ENCODE measurements around the gene SULT2B1. TPM values are rescaled to one million over a fixed set of nuclear protein-coding genes. Genes with fewer than 3 reads are reported as not detected.

Gene SULT2B1
- total RNA-seq, 2 experiments from 2014 or later = not detected

DNA sequence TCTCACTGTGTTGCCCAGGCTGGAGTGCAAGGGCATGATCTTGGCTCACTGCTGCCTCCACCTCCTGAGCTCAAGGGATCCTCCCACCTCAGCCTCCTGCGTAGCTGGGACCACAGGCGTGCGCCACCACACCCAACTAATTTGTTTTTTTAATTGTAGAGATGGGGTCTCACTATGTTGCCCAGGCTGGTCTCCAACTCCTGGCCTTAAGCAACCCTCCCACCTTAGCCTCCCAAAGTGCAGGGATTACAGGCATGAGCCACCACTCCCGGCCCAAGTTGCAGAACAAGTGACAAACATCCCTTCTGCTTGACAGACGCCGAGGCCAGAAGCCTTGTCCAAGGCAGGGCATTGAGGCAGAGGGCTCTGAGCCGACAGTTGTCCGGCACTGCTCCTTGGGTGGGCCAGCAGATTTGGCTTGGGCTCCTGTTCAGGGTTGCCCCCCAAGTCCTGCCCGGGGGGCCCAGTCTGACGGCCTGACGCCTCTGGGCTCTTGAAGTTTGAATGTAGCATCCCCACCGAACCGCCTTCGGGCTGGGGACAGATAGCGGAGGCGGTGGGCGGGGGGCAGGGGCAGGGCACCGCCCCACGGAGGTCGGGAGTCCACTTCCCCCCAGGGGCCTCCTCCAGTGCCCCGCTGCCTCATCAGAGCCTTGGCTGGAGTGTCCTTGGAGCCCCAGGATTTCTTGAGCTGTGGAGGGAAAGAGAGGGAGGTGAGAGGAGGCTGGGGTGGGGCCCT is 48.9 kb downstream of the SULT2B1 start:
- no peaks in the 10 kb centered on the region for H3K27me3 Mint-ChIP-seq
- no peak overlapping the region for H3K4me3 Mint-ChIP-seq
- no peak overlapping the region for H3K27ac Mint-ChIP-seq
- ChIA-PET CTCF (no interaction called here), POLR2A (interaction anchor here (0.8 to 1.4 kb wide), 2 partner anchors 12 to 16 kb away, joined by 3 to 4 read pairs; no protein-coding TSS in a partner anchor)
- no peak for DNase-seq
- peaks cover 15% of the 10 kb centered on the region for H3K4me1 Mint-ChIP-seq
- no peaks in the 10 kb centered on the region for H3K9me3 Mint-ChIP-seq
- peaks cover 9% of the 10 kb centered on the region for H3K36me3 Mint-ChIP-seq (ENCODE audit: low read depth)

DNA sequence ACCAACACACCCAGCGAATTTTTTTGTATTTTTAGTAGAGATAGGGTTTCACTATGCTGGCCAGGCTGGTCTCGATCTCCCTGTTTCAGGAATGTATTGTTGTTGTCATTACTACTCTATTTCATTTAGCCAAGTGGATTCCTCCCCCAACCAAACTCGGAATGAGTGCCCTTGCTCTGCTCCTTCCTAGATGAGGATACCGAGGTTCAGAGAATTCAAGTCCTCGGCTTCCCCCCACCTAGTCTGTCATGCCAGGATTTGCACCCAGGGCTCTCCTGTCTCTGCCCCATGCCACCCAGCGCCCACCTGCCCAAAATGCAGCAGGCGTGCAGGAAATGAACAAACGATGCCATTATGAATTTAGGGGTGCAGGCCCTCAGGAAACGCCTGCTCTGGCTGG is 51.0 kb downstream of the SULT2B1 start:
- no peak for DNase-seq

DNA sequence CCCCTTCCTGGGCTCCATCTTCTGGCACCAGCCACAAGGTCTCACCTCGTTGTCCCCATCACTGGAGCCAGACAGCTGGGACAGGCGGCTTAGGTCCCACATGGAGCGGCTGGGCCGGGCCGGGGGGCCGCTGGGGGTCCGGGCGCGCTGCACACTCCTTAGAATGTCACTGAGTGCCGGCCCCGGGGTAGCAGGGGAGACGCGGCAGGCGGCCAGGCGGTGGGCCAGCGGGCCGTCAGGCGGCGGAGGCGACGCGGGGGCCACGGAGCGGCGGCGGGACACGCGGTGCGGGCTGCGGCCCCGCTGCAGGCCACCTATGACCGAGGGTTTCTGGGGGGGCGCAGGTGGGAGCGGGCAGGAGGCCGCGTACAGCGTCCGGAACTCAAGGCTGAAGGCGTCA is 51.5 kb downstream of the SULT2B1 start:
- peaks cover 3% of the 10 kb centered on the region for H3K4me1 Mint-ChIP-seq
- POLR2A ChIA-PET = interaction anchor here (1.9 kb wide), 1 partner anchor 15 kb away, joined by 6 read pairs; the partner anchor contains the start of genes RPL18 and SPHK2
- no peaks in the 10 kb centered on the region for H3K36me3 Mint-ChIP-seq (ENCODE audit: low read depth)
- CTCF ChIA-PET = no interaction called here
- no peaks in the 10 kb centered on the region for H3K27me3 Mint-ChIP-seq
- H3K27ac Mint-ChIP-seq = no peak overlapping the region
- H3K4me3 Mint-ChIP-seq = no peak overlapping the region
- no peak for DNase-seq
- no peaks in the 10 kb centered on the region for H3K9me3 Mint-ChIP-seq

More for the DNA sequence above, 51.0 kb downstream of the SULT2B1 start:
- ChIA-PET CTCF (interaction anchor here (1.2 kb wide), 1 partner anchor 14 kb away, joined by 7 read pairs; no protein-coding TSS in a partner anchor), POLR2A (interaction anchor here (1.9 kb wide), 1 partner anchor 16 kb away, joined by 6 read pairs; the partner anchor contains the start of genes RPL18 and SPHK2)
- Mint-ChIP-seq H3K4me1 (peaks cover 3% of the 10 kb centered on the region), H3K27me3 (no peaks in the 10 kb centered on the region), H3K36me3 (ENCODE audit: low read depth) (no peaks in the 10 kb centered on the region), H3K9me3 (no peaks in the 10 kb centered on the region), H3K4me3 (no peak overlapping the region), H3K27ac (no peak overlapping the region)

DNA sequence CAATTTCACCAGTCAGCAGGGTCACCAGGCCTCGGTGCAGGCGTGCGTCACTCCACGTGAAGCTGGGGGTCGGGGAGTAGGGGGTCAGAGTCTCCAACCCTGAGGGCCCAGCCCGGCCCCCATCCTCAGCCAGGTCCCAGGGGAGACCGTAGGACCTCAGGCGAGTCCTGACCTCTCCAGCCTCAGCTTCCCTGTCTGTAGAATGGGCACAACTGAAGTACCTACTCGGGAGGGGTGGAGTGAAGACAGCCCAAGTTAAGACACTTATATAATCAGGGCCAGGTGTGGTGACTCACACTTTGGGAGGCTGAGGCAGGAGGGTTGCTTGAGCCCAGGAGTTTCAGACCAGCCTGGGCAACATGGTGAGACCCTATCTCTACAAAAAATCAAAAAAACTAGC is 51.9 kb downstream of the SULT2B1 start:
- H3K4me1 Mint-ChIP-seq = peaks cover 3% of the 10 kb centered on the region
- no peak overlapping the region for H3K4me3 Mint-ChIP-seq
- no peak overlapping the region for H3K27ac Mint-ChIP-seq
- H3K36me3 Mint-ChIP-seq (ENCODE audit: low read depth) = no peaks in the 10 kb centered on the region
- ChIA-PET CTCF (no interaction called here), POLR2A (interaction anchor here (1.9 kb wide), 1 partner anchor 15 kb away, joined by 6 read pairs; the partner anchor contains the start of genes RPL18 and SPHK2)
- H3K27me3 Mint-ChIP-seq = no peaks in the 10 kb centered on the region
- no peak for DNase-seq
- no peaks in the 10 kb centered on the region for H3K9me3 Mint-ChIP-seq

DNA sequence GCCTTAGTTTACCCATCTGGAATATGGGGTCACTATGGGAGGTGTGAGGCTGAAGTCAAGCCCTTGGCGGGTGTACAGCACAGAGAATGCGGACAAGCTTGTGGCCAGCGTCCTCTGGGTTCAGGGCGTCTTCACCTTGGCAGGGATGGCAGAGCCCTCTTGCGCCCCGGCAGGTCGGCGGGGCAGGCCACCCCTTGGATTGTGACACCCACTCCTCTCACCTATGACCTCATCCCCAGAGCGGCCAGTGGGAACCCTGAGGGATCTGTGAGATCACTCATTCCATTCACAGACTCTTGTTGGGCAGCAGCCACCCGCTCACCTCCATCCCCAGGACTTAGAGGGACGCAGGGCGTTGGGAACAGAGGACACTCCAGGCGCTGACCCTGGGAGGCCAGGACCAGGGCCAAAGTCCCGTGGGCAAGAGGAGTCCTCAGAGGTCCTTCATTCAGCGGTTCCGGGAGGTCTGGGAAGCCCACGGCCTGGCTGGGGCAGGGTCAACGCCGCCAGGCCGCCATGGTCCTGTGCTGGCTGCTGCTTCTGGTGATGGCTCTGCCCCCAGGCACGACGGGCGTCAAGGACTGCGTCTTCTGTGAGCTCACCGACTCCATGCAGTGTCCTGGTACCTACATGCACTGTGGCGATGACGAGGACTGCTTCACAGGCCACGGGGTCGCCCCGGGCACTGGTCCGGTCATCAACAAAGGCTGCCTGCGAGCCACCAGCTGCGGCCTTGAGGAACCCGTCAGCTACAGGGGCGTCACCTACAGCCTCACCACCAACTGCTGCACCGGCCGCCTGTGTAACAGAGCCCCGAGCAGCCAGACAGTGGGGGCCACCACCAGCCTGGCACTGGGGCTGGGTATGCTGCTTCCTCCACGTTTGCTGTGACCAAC is 54.7 kb downstream of the SULT2B1 start, which contains the start of gene SPACA4:
SPACA4 (plus strand) TSS at position 280 of the 896 bp plus-strand sequence; CDS start at position 517, 237 bp downstream.
- POLR2A ChIA-PET = interaction anchor here (0.7 to 6.0 kb wide), 2 partner anchors 10 to 11 kb away, joined by 4 to 51 read pairs; partner anchors contain the start of genes RPL18 and SPHK2
- Mint-ChIP-seq H3K27me3 (no peaks in the 10 kb centered on the region), H3K27ac (no peak within 1 kb of the TSS)

DNA sequence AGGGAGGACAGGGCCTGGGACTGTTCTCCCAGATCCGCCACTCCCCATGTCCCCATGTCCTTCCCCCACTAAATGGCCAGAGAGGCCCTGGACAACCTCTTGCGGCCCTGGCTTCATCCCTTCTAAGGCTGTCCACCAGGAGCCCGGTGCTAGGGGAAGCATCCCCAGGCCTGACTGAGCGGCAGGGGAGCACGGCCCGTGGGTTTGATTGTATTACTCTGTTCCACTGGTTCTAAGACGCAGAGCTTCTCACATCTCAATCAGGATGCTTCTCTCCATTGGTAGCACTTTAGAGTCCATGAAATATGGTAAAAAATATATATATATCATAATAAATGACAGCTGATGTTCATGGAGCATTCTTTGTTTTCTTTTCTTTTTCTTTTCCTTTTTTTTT is 55.4 kb downstream of the SULT2B1 start:
- ChIA-PET POLR2A (interaction anchor here (6.0 kb wide), 1 partner anchor 10 kb away, joined by 51 read pairs; the partner anchor contains the start of genes RPL18 and SPHK2), CTCF (interaction anchor here (0.9 to 3.0 kb wide), 5 partner anchors 9 to 118 kb away, joined by 3 to 24 read pairs (median 4); no protein-coding TSS in a partner anchor)
- H3K9me3 Mint-ChIP-seq = no peaks in the 10 kb centered on the region
- H3K4me1 Mint-ChIP-seq = peaks cover 4% of the 10 kb centered on the region
- H3K27me3 Mint-ChIP-seq = no peaks in the 10 kb centered on the region
- no peak for DNase-seq
- H3K27ac Mint-ChIP-seq = no peak overlapping the region
- H3K4me3 Mint-ChIP-seq = no peak overlapping the region
- no peaks in the 10 kb centered on the region for H3K36me3 Mint-ChIP-seq (ENCODE audit: low read depth)

More for the DNA sequence above, 54.7 kb downstream of the SULT2B1 start, which contains the start of gene SPACA4:
- no peak for DNase-seq
- Mint-ChIP-seq H3K4me1 (peaks cover 4% of the 10 kb centered on the region), H3K36me3 (ENCODE audit: low read depth) (no peaks in the 10 kb centered on the region), H3K4me3 (no peak within 1 kb of the TSS), H3K9me3 (no peaks in the 10 kb centered on the region)
- CTCF ChIA-PET = interaction anchor here (0.9 to 3.0 kb wide), 7 partner anchors 10 to 117 kb away, joined by 3 to 24 read pairs (median 4); no protein-coding TSS in a partner anchor

DNA sequence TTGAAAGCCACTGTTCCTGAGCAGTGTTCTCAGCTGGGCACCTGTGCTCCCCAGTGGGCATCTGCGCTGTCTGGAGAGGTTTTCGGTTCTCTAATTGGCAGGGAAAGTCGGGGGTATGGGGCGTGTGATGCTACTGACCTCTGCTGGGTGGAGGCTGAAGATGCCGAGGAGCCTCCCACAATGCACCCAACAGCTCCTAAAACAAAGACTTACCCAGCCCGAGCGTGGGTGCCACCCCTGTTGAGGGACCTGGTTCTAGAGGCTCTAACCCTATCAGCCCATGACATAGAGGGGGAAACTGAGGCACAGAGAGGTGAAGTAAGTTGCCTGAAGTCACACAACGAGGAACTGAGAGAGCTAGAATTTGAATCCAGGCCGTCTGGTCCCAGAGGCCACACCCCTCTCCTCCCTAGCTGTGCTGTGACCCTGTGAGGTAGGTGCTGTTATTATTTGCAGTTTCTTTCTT is 56.9 kb downstream of the SULT2B1 start:
- Mint-ChIP-seq H3K36me3 (ENCODE audit: low read depth) (peaks cover 3% of the 10 kb centered on the region), H3K27ac (peak overlapping the region; percentile 19), H3K9me3 (no peaks in the 10 kb centered on the region), H3K4me3 (no peak overlapping the region), H3K4me1 (peaks cover 4% of the 10 kb centered on the region), H3K27me3 (no peaks in the 10 kb centered on the region)
- ChIA-PET POLR2A (interaction anchor here (1.0 to 6.0 kb wide), 5 partner anchors 9 to 114 kb away, joined by 3 to 51 read pairs (median 3); partner anchors contain the start of genes RPL18 and SPHK2), CTCF (interaction anchor here (0.6 to 3.0 kb wide), 15 partner anchors 8 to 1315 kb away, joined by 3 to 41 read pairs (median 6); partner anchors contain the start of genes KDELR1, RPL18 and SPHK2)
- DNase-seq = peak; percentile 73

DNA sequence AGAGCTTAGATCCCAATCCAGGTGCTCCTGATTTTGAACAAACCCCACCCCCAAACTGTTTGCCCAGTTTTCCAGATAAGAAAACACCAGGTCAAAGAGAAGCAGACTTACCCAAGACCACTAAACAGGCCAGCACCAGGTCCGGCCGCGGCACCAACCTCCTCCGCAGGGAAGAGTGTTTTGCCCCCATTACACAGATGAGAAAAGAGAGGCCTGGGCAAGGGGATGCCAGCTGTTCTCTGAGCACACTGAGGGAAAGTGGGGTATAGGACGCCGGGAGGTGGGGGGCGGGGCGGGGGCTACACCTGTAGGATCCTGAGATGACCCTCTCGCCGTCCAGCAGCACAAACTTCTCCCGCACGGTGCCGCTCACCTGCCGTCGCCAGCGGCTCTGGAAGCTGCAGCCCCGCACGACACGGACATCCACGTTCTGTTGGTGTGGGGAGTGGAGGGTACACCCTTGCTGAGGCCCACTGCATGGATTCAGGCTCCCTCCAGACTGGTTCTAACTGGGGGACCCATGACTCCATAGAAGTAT is 57.7 kb downstream of the SULT2B1 start:
- Mint-ChIP-seq H3K36me3 (ENCODE audit: low read depth) (peaks cover 8% of the 10 kb centered on the region), H3K27me3 (no peaks in the 10 kb centered on the region), H3K9me3 (no peaks in the 10 kb centered on the region), H3K4me1 (peaks cover 6% of the 10 kb centered on the region), H3K4me3 (no peak overlapping the region), H3K27ac (no peak overlapping the region)
- ChIA-PET CTCF (interaction anchor here (1.1 to 3.0 kb wide), 9 partner anchors 9 to 218 kb away, joined by 3 to 41 read pairs (median 8); partner anchors contain the start of genes KDELR1, RPL18 and SPHK2), POLR2A (interaction anchor here (1.0 to 6.0 kb wide), 5 partner anchors 8 to 104 kb away, joined by 3 to 51 read pairs (median 4); partner anchors contain the start of genes RPL18 and SPHK2)
- no peak for DNase-seq

DNA sequence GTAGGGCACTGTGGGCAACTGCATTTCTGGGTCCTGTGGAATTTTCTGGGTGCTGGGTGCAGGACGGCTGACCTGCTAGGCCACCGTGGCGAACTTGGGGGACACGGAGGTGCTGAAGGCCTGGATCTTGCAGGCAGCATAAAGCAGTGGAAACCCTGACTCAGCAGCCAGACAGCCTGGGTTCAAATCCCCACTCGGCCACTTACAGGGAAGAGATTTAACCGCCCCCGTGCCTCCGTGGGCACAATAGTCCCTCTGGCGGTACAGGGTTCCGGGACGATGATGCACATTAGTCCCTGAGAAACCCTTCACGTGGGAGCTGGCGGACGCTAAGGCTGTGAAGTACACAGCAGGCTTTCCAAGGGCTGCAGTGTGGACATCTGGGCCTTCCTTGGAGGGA is 59.9 kb downstream of the SULT2B1 start:
- Mint-ChIP-seq H3K9me3 (no peaks in the 10 kb centered on the region), H3K4me1 (peaks cover 24% of the 10 kb centered on the region), H3K27me3 (no peaks in the 10 kb centered on the region), H3K27ac (no peak overlapping the region), H3K4me3 (no peak overlapping the region), H3K36me3 (ENCODE audit: low read depth) (peaks cover 27% of the 10 kb centered on the region)
- DNase-seq = no peak
- CTCF ChIA-PET = interaction anchor here (1.1 to 1.8 kb wide), 3 partner anchors 23 to 230 kb away, joined by 3 to 5 read pairs (median 3); no protein-coding TSS in a partner anchor
- POLR2A ChIA-PET = no interaction called here

DNA sequence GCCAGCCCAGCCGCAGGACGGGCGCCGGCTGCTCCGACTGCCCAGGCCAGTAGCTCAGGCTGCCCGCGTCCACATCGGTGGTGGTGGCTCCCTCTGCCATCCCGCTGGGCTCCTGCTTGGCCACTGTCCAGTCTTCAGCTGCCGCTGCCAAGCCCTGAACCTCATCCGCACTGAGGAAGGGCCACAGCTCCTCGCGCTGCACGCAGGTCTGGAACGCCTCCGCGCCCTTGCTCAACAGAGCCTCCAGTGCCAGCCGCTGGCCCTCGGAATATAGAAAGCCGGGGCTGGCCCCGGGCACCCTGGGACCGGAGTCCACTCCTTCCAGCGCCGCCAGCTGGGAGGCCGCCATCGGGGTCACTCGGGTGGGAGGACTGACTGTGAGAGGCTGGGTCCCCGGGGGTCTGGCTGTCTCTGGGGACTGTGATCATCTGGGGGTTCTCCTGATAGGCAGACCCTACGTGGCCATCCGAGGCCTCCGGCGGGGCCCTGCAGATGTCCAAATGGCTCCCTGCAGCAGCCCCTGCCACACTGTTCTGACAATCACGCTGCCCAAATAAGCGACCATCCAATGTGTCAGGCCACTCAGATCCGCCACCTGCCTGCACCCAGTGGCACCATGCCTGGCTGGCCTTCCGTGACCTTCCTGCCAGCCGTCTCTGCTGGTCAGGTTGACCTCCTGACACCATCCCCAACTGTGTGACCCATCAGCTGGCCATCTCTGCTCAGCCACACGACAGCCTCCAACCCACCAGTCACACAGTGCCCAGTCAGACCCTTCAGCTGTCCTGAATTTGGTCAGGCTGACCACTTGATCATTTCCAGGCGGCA is 61.3 kb downstream of the SULT2B1 start:
- DNase-seq = no peak
- Mint-ChIP-seq H3K27ac (peak overlapping the region; percentile 50), H3K36me3 (ENCODE audit: low read depth) (peaks cover 41% of the 10 kb centered on the region), H3K4me1 (peaks cover 33% of the 10 kb centered on the region), H3K9me3 (no peaks in the 10 kb centered on the region), H3K4me3 (no peak overlapping the region), H3K27me3 (no peaks in the 10 kb centered on the region)
- POLR2A ChIA-PET = interaction anchor here (1.3 to 1.7 kb wide), 2 partner anchors 8 to 12 kb away, joined by 3 to 5 read pairs; no protein-coding TSS in a partner anchor
- CTCF ChIA-PET = no interaction called here

DNA sequence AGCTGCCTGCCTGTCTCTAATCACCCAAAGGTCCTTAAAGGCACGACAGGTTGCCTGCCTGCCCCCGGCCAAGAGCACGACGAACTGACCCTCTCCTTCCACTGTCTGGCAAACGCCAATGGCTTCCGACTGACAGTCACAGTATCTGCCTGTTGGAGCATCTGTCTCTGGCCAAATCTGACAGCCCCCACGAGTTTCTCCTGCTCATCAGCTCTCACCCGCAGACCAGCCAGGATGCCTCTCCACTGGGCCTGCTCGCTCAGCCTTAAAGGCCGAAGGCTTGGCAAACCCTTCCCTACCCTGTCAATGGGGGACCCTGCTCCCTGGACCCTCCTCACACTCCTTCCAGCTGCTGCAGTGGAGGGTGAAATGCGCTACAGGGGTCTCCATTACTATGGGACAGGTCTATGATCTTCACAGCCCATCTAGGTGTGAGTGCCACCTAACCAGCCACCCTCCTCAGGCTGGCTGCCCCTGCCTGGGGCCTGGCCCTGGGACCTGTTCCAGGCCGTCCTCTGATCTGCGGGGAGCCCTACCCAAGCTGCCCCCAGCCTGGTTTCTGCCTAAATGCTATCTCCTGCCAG is 62.0 kb downstream of the SULT2B1 start:
- no peak overlapping the region for H3K4me3 Mint-ChIP-seq
- POLR2A ChIA-PET = interaction anchor here (0.7 to 1.7 kb wide), 4 partner anchors 9 to 258 kb away, joined by 3 to 7 read pairs (median 4); partner anchors contain the start of gene PPP1R15A
- no peak for DNase-seq
- H3K36me3 Mint-ChIP-seq (ENCODE audit: low read depth) = peaks cover 48% of the 10 kb centered on the region
- no peaks in the 10 kb centered on the region for H3K9me3 Mint-ChIP-seq
- CTCF ChIA-PET = no interaction called here
- H3K27me3 Mint-ChIP-seq = no peaks in the 10 kb centered on the region
- peaks cover 31% of the 10 kb centered on the region for H3K4me1 Mint-ChIP-seq
- H3K27ac Mint-ChIP-seq = peak overlapping the region; percentile 50
